ENCODE results near the gene SLC1A2. TPM values are rescaled to one million over a fixed set of nuclear protein-coding genes. Genes with fewer than 3 reads are reported as not detected.
"Not testable (repeated sequence)": the region's sequence is repeated elsewhere in the genome, so short reads cannot be mapped to it uniquely, and the experiment has no call there.

SLC1A2 gene
- total RNA-seq, 1 experiment from 2014 or later, result not detected

DNA sequence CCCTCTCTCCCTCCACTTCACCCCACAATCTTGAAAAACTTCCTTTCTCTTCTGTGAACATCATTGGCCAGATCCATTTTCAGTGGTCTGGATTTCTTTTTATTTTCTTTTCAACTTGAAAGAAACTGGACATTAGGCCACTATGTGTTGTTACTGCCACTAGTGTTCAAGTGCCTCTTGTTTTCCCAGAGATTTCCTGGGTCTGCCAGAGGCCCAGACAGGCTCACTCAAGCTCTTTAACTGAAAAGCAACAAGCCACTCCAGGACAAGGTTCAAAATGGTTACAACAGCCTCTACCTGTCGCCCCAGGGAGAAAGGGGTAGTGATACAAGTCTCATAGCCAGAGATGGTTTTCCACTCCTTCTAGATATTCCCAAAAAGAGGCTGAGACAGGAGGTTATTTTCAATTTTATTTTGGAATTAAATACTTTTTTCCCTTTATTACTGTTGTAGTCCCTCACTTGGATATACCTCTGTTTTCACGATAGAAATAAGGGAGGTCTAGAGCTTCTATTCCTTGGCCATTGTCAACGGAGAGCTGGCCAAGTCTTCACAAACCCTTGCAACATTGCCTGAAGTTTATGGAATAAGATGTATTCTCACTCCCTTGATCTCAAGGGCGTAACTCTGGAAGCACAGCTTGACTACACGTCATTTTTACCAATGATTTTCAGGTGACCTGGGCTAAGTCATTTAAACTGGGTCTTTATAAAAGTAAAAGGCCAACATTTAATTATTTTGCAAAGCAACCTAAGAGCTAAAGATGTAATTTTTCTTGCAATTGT is 188.1 kb downstream of the SLC1A2 start:
- H3K4me1 Mint-ChIP-seq (ENCODE audit: insufficient read depth, unreplicated experiment), result peaks cover 14% of the 10 kb centered on the region
- BruUV-seq (replicated peaks), result no TSS peak
- intact Hi-C loops (cut with micrococcal nuclease), result no loop called here
- TF ChIP-seq, protein P1, sequence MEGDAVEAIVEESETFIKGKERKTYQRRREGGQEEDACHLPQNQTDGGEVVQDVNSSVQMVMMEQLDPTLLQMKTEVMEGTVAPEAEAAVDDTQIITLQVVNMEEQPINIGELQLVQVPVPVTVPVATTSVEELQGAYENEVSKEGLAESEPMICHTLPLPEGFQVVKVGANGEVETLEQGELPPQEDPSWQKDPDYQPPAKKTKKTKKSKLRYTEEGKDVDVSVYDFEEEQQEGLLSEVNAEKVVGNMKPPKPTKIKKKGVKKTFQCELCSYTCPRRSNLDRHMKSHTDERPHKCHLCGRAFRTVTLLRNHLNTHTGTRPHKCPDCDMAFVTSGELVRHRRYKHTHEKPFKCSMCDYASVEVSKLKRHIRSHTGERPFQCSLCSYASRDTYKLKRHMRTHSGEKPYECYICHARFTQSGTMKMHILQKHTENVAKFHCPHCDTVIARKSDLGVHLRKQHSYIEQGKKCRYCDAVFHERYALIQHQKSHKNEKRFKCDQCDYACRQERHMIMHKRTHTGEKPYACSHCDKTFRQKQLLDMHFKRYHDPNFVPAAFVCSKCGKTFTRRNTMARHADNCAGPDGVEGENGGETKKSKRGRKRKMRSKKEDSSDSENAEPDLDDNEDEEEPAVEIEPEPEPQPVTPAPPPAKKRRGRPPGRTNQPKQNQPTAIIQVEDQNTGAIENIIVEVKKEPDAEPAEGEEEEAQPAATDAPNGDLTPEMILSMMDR (IDR thresholded peaks at IDR 0.05; ENCODE audit: unreplicated experiment), result no peak
- DNase-seq (ENCODE audit: unreplicated experiment), result no peak
- no peak overlapping the region for H3K27ac Mint-ChIP-seq (ENCODE audit: low read depth, unreplicated experiment)
- H3K4me3 Mint-ChIP-seq (ENCODE audit: unreplicated experiment), result no peak overlapping the region
- no peaks in the 10 kb centered on the region for H3K27me3 Mint-ChIP-seq (ENCODE audit: insufficient read depth, unreplicated experiment)
- POLR2A ChIA-PET, result interaction anchor here (0.6 to 1.2 kb wide), 3 partner anchors 13 to 251 kb away, joined by 3 to 4 read pairs (median 4); no protein-coding TSS in a partner anchor
- CTCF ChIA-PET, result no interaction called here
- no peaks in the 10 kb centered on the region for H3K9me3 Mint-ChIP-seq (ENCODE audit: unreplicated experiment)
- peaks cover 40% of the 10 kb centered on the region for H3K36me3 Mint-ChIP-seq (ENCODE audit: insufficient read depth, unreplicated experiment)

- BruUV-seq (replicated peaks), result no TSS peak
- POLR2A ChIA-PET, result interaction anchor here (0.6 kb wide), 1 partner anchor 250 kb away, joined by 4 read pairs; no protein-coding TSS in a partner anchor
- Mint-ChIP-seq H3K36me3 (ENCODE audit: insufficient read depth, unreplicated experiment) (peaks cover 47% of the 10 kb centered on the region), H3K27me3 (ENCODE audit: insufficient read depth, unreplicated experiment) (no peaks in the 10 kb centered on the region), H3K27ac (ENCODE audit: low read depth, unreplicated experiment) (no peak overlapping the region), H3K4me3 (ENCODE audit: unreplicated experiment) (no peak overlapping the region), H3K4me1 (ENCODE audit: insufficient read depth, unreplicated experiment) (peaks cover 5% of the 10 kb centered on the region), H3K9me3 (ENCODE audit: unreplicated experiment) (no peaks in the 10 kb centered on the region)
- DNase-seq (ENCODE audit: unreplicated experiment), result no peak
- TF ChIP-seq, protein P1 (IDR thresholded peaks at IDR 0.05; ENCODE audit: unreplicated experiment), result no peak
- CTCF ChIA-PET, result interaction anchor here (1.6 kb wide), 1 partner anchor 8 kb away, joined by 3 read pairs; no protein-coding TSS in a partner anchor
- intact Hi-C loops (cut with micrococcal nuclease), result no loop called here
Measured at GRCh38 chr11:35230388-35230787, 189.0 kb downstream of the SLC1A2 start.

GRCh38 chr11:35228328-35228725 is 191.0 kb downstream of the SLC1A2 start:
- no peaks in the 10 kb centered on the region for H3K27me3 Mint-ChIP-seq (ENCODE audit: insufficient read depth, unreplicated experiment)
- H3K4me3 Mint-ChIP-seq (ENCODE audit: unreplicated experiment), result no peak overlapping the region
- BruUV-seq (replicated peaks), result no TSS peak
- TF ChIP-seq, protein P1 (IDR thresholded peaks at IDR 0.05; ENCODE audit: unreplicated experiment), result no peak
- no peaks in the 10 kb centered on the region for H3K4me1 Mint-ChIP-seq (ENCODE audit: insufficient read depth, unreplicated experiment)
- no peaks in the 10 kb centered on the region for H3K9me3 Mint-ChIP-seq (ENCODE audit: unreplicated experiment)
- ChIA-PET CTCF (interaction anchor here (1.2 kb wide), 1 partner anchor 9 kb away, joined by 3 read pairs; no protein-coding TSS in a partner anchor), POLR2A (no interaction called here)
- H3K27ac Mint-ChIP-seq (ENCODE audit: low read depth, unreplicated experiment), result no peak overlapping the region
- DNase-seq (ENCODE audit: unreplicated experiment), result no peak
- intact Hi-C loops (cut with micrococcal nuclease), result no loop called here
- peaks cover 66% of the 10 kb centered on the region for H3K36me3 Mint-ChIP-seq (ENCODE audit: insufficient read depth, unreplicated experiment)

GRCh38 chr11:35227576-35228327 is 191.6 kb downstream of the SLC1A2 start:
- ChIA-PET CTCF (interaction anchor here (0.6 to 1.2 kb wide), 2 partner anchors 10 to 303 kb away, joined by 3 to 5 read pairs; no protein-coding TSS in a partner anchor), POLR2A (no interaction called here)
- no TSS peak for BruUV-seq (replicated peaks)
- H3K27me3 Mint-ChIP-seq (ENCODE audit: insufficient read depth, unreplicated experiment), result no peaks in the 10 kb centered on the region
- intact Hi-C loops (cut with micrococcal nuclease), result no loop called here
- no peak overlapping the region for H3K4me3 Mint-ChIP-seq (ENCODE audit: unreplicated experiment)
- TF ChIP-seq, protein P1 (IDR thresholded peaks at IDR 0.05; ENCODE audit: unreplicated experiment), result no peak
- peaks cover 71% of the 10 kb centered on the region for H3K36me3 Mint-ChIP-seq (ENCODE audit: insufficient read depth, unreplicated experiment)
- no peaks in the 10 kb centered on the region for H3K9me3 Mint-ChIP-seq (ENCODE audit: unreplicated experiment)
- no peak for DNase-seq (ENCODE audit: unreplicated experiment)
- no peaks in the 10 kb centered on the region for H3K4me1 Mint-ChIP-seq (ENCODE audit: insufficient read depth, unreplicated experiment)
- no peak overlapping the region for H3K27ac Mint-ChIP-seq (ENCODE audit: low read depth, unreplicated experiment)

DNA sequence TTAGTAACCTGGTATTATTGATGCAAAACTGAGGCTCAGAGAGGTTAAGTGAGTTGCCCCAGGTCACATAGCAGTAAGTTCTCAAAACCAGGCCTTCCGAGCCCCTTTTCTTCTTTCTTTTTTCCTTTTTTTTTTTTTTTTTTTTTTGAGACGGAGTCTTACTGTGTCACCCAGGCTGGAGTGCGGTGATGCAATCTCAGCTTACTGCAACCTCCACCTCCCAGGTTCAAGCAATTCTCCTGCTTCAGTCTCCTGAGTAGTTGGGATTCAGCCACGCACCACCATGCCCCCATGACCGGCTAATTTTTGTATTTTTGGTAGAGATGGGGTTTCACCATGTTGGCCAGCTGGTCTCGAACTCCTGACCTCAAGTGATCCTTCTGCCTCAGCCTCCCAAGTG is 192.6 kb downstream of the SLC1A2 start:
- intact Hi-C loops (cut with micrococcal nuclease); H3K27me3 Mint-ChIP-seq (ENCODE audit: insufficient read depth, unreplicated experiment); H3K4me3 Mint-ChIP-seq (ENCODE audit: unreplicated experiment); H3K9me3 Mint-ChIP-seq (ENCODE audit: unreplicated experiment); H3K4me1 Mint-ChIP-seq (ENCODE audit: insufficient read depth, unreplicated experiment); DNase-seq (ENCODE audit: unreplicated experiment); POLR2A ChIA-PET; BruUV-seq (replicated peaks); H3K27ac Mint-ChIP-seq (ENCODE audit: low read depth, unreplicated experiment): not testable (repeated sequence)
- CTCF ChIA-PET, result interaction anchor here (1.2 kb wide), 1 partner anchor 11 kb away, joined by 3 read pairs; no protein-coding TSS in a partner anchor
- H3K36me3 Mint-ChIP-seq (ENCODE audit: insufficient read depth, unreplicated experiment), result peaks cover 81% of the 10 kb centered on the region
